ENCODE results near the gene SLC35D2.
A peak's percentile ranks its signal among the peaks of the same experiment; 100 is the strongest.
"Not testable (repeated sequence)": the region's sequence is repeated elsewhere in the genome, so short reads cannot be mapped to it uniquely, and the experiment has no call there.

SLC35D2 gene

GRCh38 chr9:96350866-96351265, 32.6 kb downstream of the SLC35D2 start:
- no peak for DNase-seq

- no peak for DNase-seq
Measured at GRCh38 chr9:96348261-96348660, 35.2 kb downstream of the SLC35D2 start.

- no peak for DNase-seq
Measured at GRCh38 chr9:96345551-96345950, 38.0 kb downstream of the SLC35D2 start.

GRCh38 chr9:96344458-96345180, 38.9 kb downstream of the SLC35D2 start:
- DNase-seq: peak; percentile 80

GRCh38 chr9:96343515-96344360, 39.8 kb downstream of the SLC35D2 start:
- no peak for DNase-seq

GRCh38 chr9:96342571-96343245, 40.8 kb downstream of the SLC35D2 start:
- DNase-seq: no peak

- DNase-seq: no peak
Measured at GRCh38 chr9:96340707-96341106, 42.8 kb downstream of the SLC35D2 start.

GRCh38 chr9:96338299-96338698, 45.2 kb downstream of the SLC35D2 start:
- DNase-seq: no peak

GRCh38 chr9:96333958-96334357, 49.6 kb downstream of the SLC35D2 start:
- no peak for DNase-seq

- no peak for DNase-seq
Measured at GRCh38 chr9:96331236-96331947, 52.1 kb downstream of the SLC35D2 start.

- peak; percentile 33 for DNase-seq
Measured at GRCh38 chr9:96327694-96328352, 55.7 kb downstream of the SLC35D2 start.

GRCh38 chr9:96323169-96323568, 60.3 kb downstream of the SLC35D2 start:
- no peak for DNase-seq

- not testable (repeated sequence) for DNase-seq
Measured at GRCh38 chr9:96322736-96323135, 60.8 kb downstream of the SLC35D2 start.

- DNase-seq: not testable (repeated sequence)
Measured at GRCh38 chr9:96322210-96322609, 61.3 kb downstream of the SLC35D2 start.

GRCh38 chr9:96321515-96321914, 62.0 kb downstream of the SLC35D2 start:
- no peak for DNase-seq

GRCh38 chr9:96320749-96321280, 62.7 kb downstream of the SLC35D2 start:
- DNase-seq: no peak

- DNase-seq: no peak
Measured at GRCh38 chr9:96318921-96319565, 64.5 kb downstream of the SLC35D2 start.

GRCh38 chr9:96317335-96317980, 66.1 kb downstream of the SLC35D2 start:
- DNase-seq: peak; percentile 70

GRCh38 chr9:96309850-96310249, 73.7 kb downstream of the SLC35D2 start:
- DNase-seq: no peak

- DNase-seq: not testable (repeated sequence)
Measured at GRCh38 chr9:96306958-96307357, 76.6 kb downstream of the SLC35D2 start.

- no peak for DNase-seq
Measured at GRCh38 chr9:96305171-96305570, 78.3 kb downstream of the SLC35D2 start.
